ENCODE data around the gene RNF10.
"Not testable (repeated sequence)": the region's sequence is repeated elsewhere in the genome, so short reads cannot be mapped to it uniquely, and the experiment has no call there.

RNF10 gene

GRCh38 chr12:120528861-120529525 lies 5.2 kb upstream of the RNF10 start, which contains the start of gene COQ5:
Gene COQ5 (minus strand): TSS chr12:120529158. CDS start chr12:120529141, 17 bp downstream.
- peak; percentile 95 for DNase-seq

GRCh38 chr12:120529641-120530417 lies 4.3 kb upstream of the RNF10 start:
- peak; percentile 31 for DNase-seq

- not testable (repeated sequence) for DNase-seq
Observed at GRCh38 chr12:120530418-120530761, 3.8 kb upstream of the RNF10 start.

DNA sequence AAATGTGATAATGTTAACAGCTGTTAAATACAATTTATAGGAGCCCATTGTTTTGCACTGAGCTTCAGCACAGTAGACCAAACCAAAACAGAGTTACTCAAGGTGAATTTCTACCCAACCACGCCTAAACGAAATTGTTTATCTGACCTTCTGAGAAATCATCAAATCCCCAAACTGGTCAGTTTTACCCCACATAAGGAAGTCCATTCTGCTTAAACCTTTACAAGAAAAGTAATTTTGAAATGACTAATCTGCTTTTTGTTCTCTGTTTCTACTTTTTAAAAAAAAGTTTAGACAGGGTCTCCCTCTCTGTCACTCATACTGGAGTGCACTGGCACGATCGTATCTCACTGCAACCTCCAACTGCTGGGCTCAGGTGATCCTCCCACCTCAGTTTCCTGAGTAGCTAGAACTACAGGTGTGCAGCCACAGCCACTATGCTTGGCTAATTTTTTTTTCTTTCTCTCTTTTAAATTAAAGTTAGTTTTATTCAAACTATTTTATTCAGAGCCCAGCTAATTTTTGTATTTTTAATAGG lies 1.4 kb upstream of the RNF10 start:
- DNase-seq: no peak

- DNase-seq: peak; percentile 54
Observed at GRCh38 chr12:120534703-120535655, 823 bp downstream of the RNF10 start.

GRCh38 chr12:120536064-120536791 lies 2.1 kb downstream of the RNF10 start:
- DNase-seq: no peak

- DNase-seq: no peak
Observed at GRCh38 chr12:120537856-120538220, 3.7 kb downstream of the RNF10 start.

DNA sequence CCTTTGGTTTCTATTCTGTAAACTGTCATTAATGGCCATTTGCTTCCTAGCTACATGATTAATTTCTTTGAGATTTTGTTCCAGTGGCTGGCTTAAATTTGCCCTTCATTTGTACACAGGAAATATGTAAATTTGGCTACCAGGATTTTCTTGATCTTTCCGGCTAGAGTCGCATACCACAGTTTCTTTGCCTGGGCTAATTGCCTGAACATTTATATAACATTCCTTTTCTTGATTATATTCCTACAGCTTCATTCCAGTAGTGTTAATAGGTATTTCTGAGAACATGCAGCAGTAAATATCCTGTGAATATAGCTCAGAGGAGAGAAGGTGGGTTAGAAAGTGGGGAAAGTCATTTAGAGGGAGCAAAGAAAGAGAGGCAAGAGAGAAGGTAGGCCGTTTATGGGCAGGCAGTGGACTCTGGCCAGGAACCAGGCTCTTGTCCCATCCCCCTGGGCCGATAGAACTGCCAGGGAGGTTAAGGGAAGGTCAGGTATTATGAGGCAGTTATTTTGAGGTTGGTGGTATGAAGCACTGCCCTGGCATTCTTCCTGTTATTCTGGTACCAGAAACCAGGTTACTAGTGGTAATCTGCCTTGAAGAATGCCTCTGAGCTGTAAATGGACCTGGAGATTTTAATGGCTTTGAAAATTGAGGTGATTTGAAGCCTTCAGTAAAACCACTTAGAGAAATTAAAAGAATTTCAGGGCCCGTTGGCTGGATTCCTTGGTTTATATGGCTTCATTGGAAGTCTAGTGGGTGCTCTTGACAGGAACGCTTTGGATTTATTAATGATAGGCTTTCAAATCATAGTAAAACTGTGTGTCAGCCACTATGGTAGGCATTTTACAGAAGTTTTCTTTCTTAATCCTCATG lies 4.4 kb downstream of the RNF10 start:
- no peak for DNase-seq

DNA sequence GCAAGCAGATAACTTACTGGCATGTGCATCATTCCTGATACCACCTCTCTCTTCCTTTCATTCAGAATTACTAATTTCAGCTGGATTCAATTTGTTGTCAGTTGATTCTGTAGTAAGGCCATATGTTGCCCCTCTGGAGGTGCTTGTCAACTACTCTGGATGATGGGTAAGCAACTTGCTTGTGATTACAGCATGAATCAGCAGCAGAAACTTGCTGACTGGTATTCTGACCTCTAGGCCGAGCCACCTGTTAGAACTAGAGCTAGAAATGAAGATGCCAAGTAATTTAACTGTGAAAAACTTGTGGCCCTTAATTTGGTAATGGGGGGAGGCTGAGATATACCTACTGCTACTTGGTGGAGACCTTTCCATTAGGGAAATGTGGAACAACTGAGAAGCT lies 5.1 kb downstream of the RNF10 start:
- no peak for DNase-seq

GRCh38 chr12:120540445-120540844 lies 6.3 kb downstream of the RNF10 start:
- no peak for DNase-seq

DNA sequence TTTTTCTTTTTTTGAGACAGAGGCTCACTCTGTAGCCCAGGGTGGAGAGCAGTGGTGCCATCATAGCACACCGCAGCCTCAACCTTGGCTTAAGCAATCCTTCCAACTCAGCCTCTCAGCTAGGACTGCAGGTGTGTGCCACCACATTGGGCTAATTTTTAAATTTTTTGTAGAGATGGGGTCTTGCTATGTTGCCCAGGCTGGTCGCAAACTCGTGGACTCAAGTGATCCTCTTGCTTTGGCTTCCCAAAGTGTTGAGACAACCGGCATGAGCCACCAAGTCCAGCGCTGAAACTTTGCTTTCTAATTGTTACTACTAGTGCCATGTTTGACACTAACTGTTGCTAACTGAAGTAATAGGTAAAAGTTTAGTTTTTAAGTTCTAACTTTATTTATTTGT lies 8.0 kb downstream of the RNF10 start:
- no peak for DNase-seq

DNA sequence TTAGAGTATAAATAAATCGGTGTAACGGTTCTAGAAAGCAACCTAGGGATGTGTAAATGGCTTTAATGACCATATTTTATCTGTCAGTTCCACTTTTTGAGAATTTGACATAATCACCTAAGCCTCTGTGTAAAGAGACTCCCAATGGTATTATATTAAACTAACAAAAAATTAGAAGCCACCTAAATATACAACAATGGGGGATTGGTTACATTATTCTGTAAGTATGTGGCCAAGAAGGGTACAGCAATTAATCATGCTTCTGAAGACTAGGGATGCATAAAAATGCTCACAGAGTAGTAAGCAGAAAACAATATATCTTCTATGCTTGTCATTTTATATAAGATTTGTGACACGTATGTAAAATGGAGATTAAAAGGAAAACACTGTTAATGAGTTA lies 10.5 kb downstream of the RNF10 start:
- no peak for DNase-seq

DNA sequence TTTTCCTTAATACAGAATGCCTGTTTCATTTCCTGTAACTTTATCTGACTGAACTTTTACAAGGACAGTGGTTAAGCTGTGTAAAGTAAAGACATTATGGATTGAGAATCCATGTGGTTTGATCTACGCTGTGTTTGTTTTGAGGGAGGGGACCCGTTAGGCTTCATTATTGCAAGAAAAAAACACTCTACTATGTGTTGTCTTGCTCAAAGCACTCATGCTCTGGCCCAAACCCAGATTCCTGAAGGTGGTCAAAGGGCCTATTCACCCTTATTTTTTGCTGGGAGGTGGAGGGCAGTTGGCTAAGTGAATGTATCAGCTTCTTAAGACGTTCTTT lies 11.9 kb downstream of the RNF10 start:
- no peak for DNase-seq

- no peak for DNase-seq
Observed at GRCh38 chr12:120554678-120555077, 20.5 kb downstream of the RNF10 start.

- no peak for DNase-seq
Observed at GRCh38 chr12:120557589-120557988, 23.4 kb downstream of the RNF10 start.

DNA sequence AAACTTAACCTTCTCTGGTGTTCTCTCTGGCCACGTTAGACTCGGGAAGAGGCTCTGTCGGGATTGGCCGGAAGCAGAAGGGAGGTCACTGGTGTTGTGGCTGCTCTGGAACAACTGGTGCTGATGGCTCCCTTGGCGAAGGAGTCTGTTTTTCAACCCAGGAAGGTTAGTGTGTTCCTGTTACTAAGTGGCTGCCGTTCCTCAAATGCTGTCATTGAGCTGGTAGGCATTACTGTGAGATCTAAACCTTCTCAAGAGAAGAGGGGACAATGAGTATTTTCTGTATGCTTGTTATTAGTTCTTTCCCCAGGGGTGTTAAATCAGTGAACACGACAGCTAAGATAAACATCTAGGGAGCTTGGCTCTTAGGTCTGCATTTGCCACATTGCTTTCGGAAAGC lies 28.8 kb downstream of the RNF10 start:
- DNase-seq: no peak

DNA sequence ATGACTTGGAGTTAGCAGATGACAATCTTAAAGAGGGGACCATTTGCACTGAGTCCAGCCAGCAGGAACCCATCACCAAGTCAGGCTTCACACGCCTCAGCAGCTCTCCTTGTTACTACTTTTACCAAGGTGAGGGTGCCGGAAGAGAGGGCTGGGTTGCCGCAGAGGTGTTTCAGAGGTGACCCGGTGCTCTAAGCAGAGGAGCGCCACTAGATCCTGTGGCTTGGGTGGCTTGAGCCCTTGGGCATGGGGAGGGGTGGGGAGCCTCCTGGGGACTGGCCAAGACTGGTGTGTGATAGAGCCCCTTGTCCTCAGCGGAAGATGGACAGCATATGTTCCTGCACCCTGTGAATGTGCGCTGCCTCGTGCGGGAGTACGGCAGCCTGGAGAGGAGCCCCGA lies 29.3 kb downstream of the RNF10 start:
- no peak for DNase-seq

- DNase-seq: no peak
Observed at GRCh38 chr12:120571299-120571698, 37.1 kb downstream of the RNF10 start.

GRCh38 chr12:120573560-120573959 lies 39.4 kb downstream of the RNF10 start:
- no peak for DNase-seq

GRCh38 chr12:120574106-120574505 lies 40.0 kb downstream of the RNF10 start:
- no peak for DNase-seq

DNA sequence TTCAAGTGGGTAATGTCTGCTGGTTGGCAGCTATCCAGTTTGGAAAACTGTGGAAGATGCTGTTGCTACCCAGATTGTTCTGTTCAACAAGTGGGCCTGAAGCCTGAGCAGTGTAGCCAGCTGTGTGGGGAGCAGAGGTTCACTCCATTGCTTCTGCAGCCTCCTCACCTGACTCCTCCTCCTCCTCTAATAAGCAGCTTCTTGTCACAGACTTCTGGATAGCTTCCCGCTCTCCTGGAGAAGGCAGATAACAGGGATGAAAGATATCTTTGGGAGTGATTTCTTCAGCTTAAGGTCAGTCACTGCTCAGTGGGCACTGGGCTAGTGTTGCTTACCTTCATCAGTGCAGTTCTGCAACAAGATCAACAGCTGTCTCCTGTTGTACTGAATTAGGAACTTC lies 45.0 kb downstream of the RNF10 start:
- no peak for DNase-seq

Measured in left hindlimb (tissue), 1 donor.